Measurements from ENCODE around the gene SDHAF1. TPM values are rescaled to one million over a fixed set of nuclear protein-coding genes. Genes with fewer than 3 reads are reported as not detected.

Gene SDHAF1
- total RNA-seq, 1 donor from 2014 or later, result 11.0 TPM

Other genes starting within 250 kb of the SDHAF1 start
- gene U2AF1L4, start 249.8 kb upstream of the SDHAF1 start, total RNA-seq, result 24.9 TPM
- 43.2 TPM for gene PSENEN, start 249.5 kb upstream of the SDHAF1 start, total RNA-seq
- gene LIN37, start 246.6 kb upstream of the SDHAF1 start, total RNA-seq, result 9.6 TPM
- 863 TPM for gene HSPB6, start 238.2 kb upstream of the SDHAF1 start, total RNA-seq
- 11.7 TPM for gene PROSER3, start 237.0 kb upstream of the SDHAF1 start, total RNA-seq
- 8.8 TPM for gene ARHGAP33, start 219.6 kb upstream of the SDHAF1 start, total RNA-seq
- gene PRODH2, start 182.3 kb upstream of the SDHAF1 start, total RNA-seq, result not detected
- gene NPHS1, start 142.7 kb upstream of the SDHAF1 start, total RNA-seq, result not detected
- gene KIRREL2, start 138.3 kb upstream of the SDHAF1 start, total RNA-seq, result not detected
- gene APLP1, start 126.6 kb upstream of the SDHAF1 start, total RNA-seq, result 39.9 TPM
- gene NFKBID, start 94.6 kb upstream of the SDHAF1 start, total RNA-seq, result 3.1 TPM
- 5.4 TPM for gene HCST, start 92.7 kb upstream of the SDHAF1 start, total RNA-seq
- gene TYROBP, start 86.9 kb upstream of the SDHAF1 start, total RNA-seq, result 16.9 TPM
- gene LRFN3, start 58.8 kb upstream of the SDHAF1 start, total RNA-seq, result 8.8 TPM
- 0.13 TPM for gene SYNE4, start 13.6 kb downstream of the SDHAF1 start, total RNA-seq
- gene ALKBH6, start 19.0 kb downstream of the SDHAF1 start, total RNA-seq, result 10.9 TPM
- gene CLIP3, start 37.7 kb downstream of the SDHAF1 start, total RNA-seq, result 7.1 TPM
- gene THAP8, start 59.1 kb downstream of the SDHAF1 start, total RNA-seq, result 3.9 TPM
- gene WDR62, start 59.7 kb downstream of the SDHAF1 start, total RNA-seq, result 6.1 TPM
- gene OVOL3, start 116.0 kb downstream of the SDHAF1 start, total RNA-seq, result not detected
- 98.7 TPM for gene POLR2I, start 119.7 kb downstream of the SDHAF1 start, total RNA-seq
- gene TBCB, start 120.3 kb downstream of the SDHAF1 start, total RNA-seq, result 142 TPM
- gene CAPNS1, start 144.9 kb downstream of the SDHAF1 start, total RNA-seq, result 892 TPM
- gene COX7A1, start 157.3 kb downstream of the SDHAF1 start, total RNA-seq, result 1,917 TPM
- gene ZNF565, start 219.5 kb downstream of the SDHAF1 start, total RNA-seq, result 4.0 TPM
- gene ZNF146, start 219.9 kb downstream of the SDHAF1 start, total RNA-seq, result 38.6 TPM